Activated CD8-positive, alpha-beta T cell treated with anti-CD3 and anti-CD28 coated beads for 36 hours (primary cell): ENCODE results near the gene SIK2. TPM values are rescaled to one million over a fixed set of nuclear protein-coding genes. Genes with fewer than 3 reads are reported as not detected.

Experiments
- ATAC-seq: fragments of 200-7000 bp; cut with Tn5 transposase; one replicate; pipeline ENCODE4 v1.10.0; 2021; ENCODE audit warnings: mild to moderate bottlenecking, moderate library complexity
- CTCF ChIA-PET: fragments of 350-600 bp; sonication (Branson Sonifier 250); formaldehyde crosslinking; loops from one replicate; lab custom pipeline; 2021; ENCODE audit warnings: antibody characterized with exemption; lab: Charles Lee
- POLR2A ChIA-PET: fragments of 350-600 bp; sonication (Branson Sonifier 250); formaldehyde crosslinking; loops from one replicate; lab custom pipeline; 2021; ENCODE audit warnings: antibody characterized with exemption; lab: Charles Lee
- DNase-seq: peaks from one replicate; pipeline ENCODE4 v3.0.0-alpha.2; 2020
- H3K27ac Mint-ChIP-seq: one replicate; pipeline ENCODE4 v1.8.0; 2021; ENCODE audit warnings: mild to moderate bottlenecking, mixed read lengths
- H3K27me3 Mint-ChIP-seq: one replicate; pipeline ENCODE4 v1.8.0; 2021; ENCODE audit warnings: mixed read lengths
- H3K36me3 Mint-ChIP-seq: one replicate; pipeline ENCODE4 v1.8.0; 2021; ENCODE audit warnings: low read depth, mixed read lengths
- H3K4me1 Mint-ChIP-seq: one replicate; pipeline ENCODE4 v1.8.0; 2021; ENCODE audit warnings: low read depth, mixed read lengths
- H3K4me3 Mint-ChIP-seq: one replicate; pipeline ENCODE4 v1.8.0; 2021; ENCODE audit warnings: mild to moderate bottlenecking, moderate library complexity, mixed read lengths
- H3K9me3 Mint-ChIP-seq: one replicate; pipeline ENCODE4 v1.8.0; 2021; ENCODE audit warnings: mixed read lengths
- CTCF ChIP-seq: fragments of 200-600 bp; IDR thresholded peaks from one replicate; pipeline ENCODE4 v1.8.0; 2022; ENCODE audit warnings: antibody characterized with exemption, mild to moderate bottlenecking
- intact Hi-C: fragments of 100-400 bp; cut with micrococcal nuclease; formaldehyde crosslinking; loops from one replicate; pipeline ENCODE4 v1.10.0; 2022
- total RNA-seq, 2 experiments: library from RNA; stranded (reverse); gene quantifications; one replicate each; pipeline ENCODE4 v1.2.3, GENCODE V29; 2021

SIK2 gene
- total RNA-seq, 2 experiments from 2014 or later: 7.4 to 8.0 TPM

- Mint-ChIP-seq H3K36me3 (peaks cover 35% of the 10 kb centered on the region), H3K4me1 (no peaks in the 10 kb centered on the region), H3K4me3 (no peak overlapping the region), H3K27me3 (no peaks in the 10 kb centered on the region), H3K27ac (no peak overlapping the region), H3K9me3 (peaks cover 8% of the 10 kb centered on the region)
- intact Hi-C loops: loop anchor here (5.0 kb wide), 1 partner anchor 103 kb away; no protein-coding TSS in a partner anchor
- ATAC-seq (no peak), DNase-seq (no peak)
- TF ChIP-seq CTCF: no peak
- CTCF ChIA-PET: interaction anchor here (2.6 to 5.5 kb wide), 2 partner anchors 105 to 217 kb away, joined by 12 to 39 read pairs; no protein-coding TSS in a partner anchor
- POLR2A ChIA-PET: no interaction called here
Observed at GRCh38 chr11:111559800-111560464, 42.3 kb upstream of the SIK2 start.

DNA sequence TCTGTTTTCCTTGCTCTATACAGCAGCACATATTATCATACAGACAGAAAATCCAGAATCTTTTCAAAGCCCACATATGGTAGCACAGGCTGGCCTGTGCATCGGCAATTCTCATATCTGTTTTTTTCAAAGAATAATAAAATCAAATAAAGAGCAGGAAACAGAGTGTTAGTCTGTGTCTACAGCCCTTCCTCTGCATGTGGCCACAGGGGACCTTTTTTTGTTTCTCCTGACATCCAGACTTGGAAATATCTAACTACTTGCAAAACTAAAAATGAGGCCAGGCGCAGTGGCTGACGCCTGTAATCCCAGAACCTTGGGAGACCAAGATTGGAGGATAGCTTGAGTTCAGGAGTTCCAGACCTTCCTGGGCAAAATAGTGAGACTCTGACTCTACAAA is 41.4 kb upstream of the SIK2 start:
- DNase-seq: no peak
- H3K9me3 Mint-ChIP-seq: peaks cover 5% of the 10 kb centered on the region
- no peak for TF ChIP-seq CTCF
- H3K4me3 Mint-ChIP-seq: no peak overlapping the region
- CTCF ChIA-PET: interaction anchor here (1.5 to 5.5 kb wide), 4 partner anchors 10 to 280 kb away, joined by 3 to 39 read pairs (median 10); no protein-coding TSS in a partner anchor
- POLR2A ChIA-PET: no interaction called here
- no peaks in the 10 kb centered on the region for H3K27me3 Mint-ChIP-seq
- no peak for ATAC-seq
- H3K36me3 Mint-ChIP-seq: peaks cover 28% of the 10 kb centered on the region
- H3K27ac Mint-ChIP-seq: no peak overlapping the region
- H3K4me1 Mint-ChIP-seq: peaks cover 4% of the 10 kb centered on the region
- intact Hi-C loops: loop anchor here (5.0 kb wide), 1 partner anchor 103 kb away; no protein-coding TSS in a partner anchor

GRCh38 chr11:111561306-111561705 is 40.9 kb upstream of the SIK2 start:
- Mint-ChIP-seq H3K4me3 (no peak overlapping the region), H3K4me1 (peaks cover 4% of the 10 kb centered on the region), H3K27ac (no peak overlapping the region), H3K27me3 (no peaks in the 10 kb centered on the region), H3K9me3 (peaks cover 2% of the 10 kb centered on the region), H3K36me3 (peaks cover 24% of the 10 kb centered on the region)
- ATAC-seq: no peak
- ChIA-PET POLR2A (no interaction called here), CTCF (interaction anchor here (1.5 to 5.5 kb wide), 4 partner anchors 11 to 279 kb away, joined by 3 to 39 read pairs (median 10); no protein-coding TSS in a partner anchor)
- intact Hi-C loops: loop anchor here (5.0 kb wide), 1 partner anchor 104 kb away; no protein-coding TSS in a partner anchor
- no peak for TF ChIP-seq CTCF
- no peak for DNase-seq

DNA sequence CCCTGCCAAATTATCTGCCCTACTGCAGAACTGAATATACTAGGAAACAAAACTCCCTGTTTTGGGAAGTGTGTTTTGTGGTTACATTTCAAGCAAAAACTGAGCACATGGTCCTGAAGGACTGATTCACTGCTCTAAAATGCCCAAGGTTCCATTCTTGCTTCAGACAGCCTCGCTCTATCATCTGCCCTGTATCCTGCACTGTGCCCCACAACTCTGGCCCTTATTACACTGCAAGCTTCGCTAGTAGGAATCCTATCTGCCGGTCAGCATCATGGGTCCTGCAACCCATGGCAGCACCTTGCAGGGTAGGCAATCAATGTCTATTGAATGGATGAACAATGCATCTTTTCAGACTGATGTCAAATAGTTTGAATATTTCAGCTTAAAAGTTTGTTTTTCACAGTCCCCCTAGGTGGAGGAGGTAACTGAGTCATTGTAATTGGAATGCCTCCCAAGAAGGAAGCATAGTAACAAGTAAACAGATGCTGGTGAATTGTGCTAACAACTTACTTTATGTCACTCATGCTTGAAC is 40.4 kb upstream of the SIK2 start:
- ATAC-seq (no peak), DNase-seq (no peak)
- no peak overlapping the region for H3K27ac Mint-ChIP-seq
- ChIA-PET CTCF (interaction anchor here (1.5 to 5.5 kb wide), 4 partner anchors 11 to 279 kb away, joined by 3 to 39 read pairs (median 10); no protein-coding TSS in a partner anchor), POLR2A (no interaction called here)
- peaks cover 19% of the 10 kb centered on the region for H3K36me3 Mint-ChIP-seq
- no peaks in the 10 kb centered on the region for H3K9me3 Mint-ChIP-seq
- peaks cover 4% of the 10 kb centered on the region for H3K4me1 Mint-ChIP-seq
- H3K4me3 Mint-ChIP-seq: no peak overlapping the region
- intact Hi-C loops: loop anchor here (5.0 kb wide), 1 partner anchor 105 kb away; no protein-coding TSS in a partner anchor
- no peak for TF ChIP-seq CTCF
- no peaks in the 10 kb centered on the region for H3K27me3 Mint-ChIP-seq
